HepG2 (cell line): ENCODE data around the gene CACNA1G. TPM values are rescaled to one million over a fixed set of nuclear protein-coding genes. Genes with fewer than 3 reads are reported as not detected.
A peak's percentile ranks its signal among the peaks of the same experiment; 100 is the strongest.

ENCODE experiments used
- DMAP1 ChIP-seq: IDR thresholded peaks from 2 replicates; pipeline ENCODE4 v1.6.1; 2016
- KAT8 ChIP-seq: IDR thresholded peaks from 2 replicates; pipeline ENCODE4 v1.6.1; 2016; ENCODE audit warnings: missing genetic modification reagents, missing compliant biosample characterization
- MAF1 ChIP-seq: sonication (generic); formaldehyde crosslinking; IDR thresholded peaks from 2 replicates; pipeline ENCODE4 v1.5.0; 2020; ENCODE audit warnings: missing genetic modification reagents, borderline replicate concordance
- MAFF ChIP-seq: IDR thresholded peaks from 2 replicates; pipeline ENCODE4 v1.6.1; 2011; ENCODE audit warnings: low read depth, low read length, improper control_type of control experiment
- MAFK ChIP-seq, 2 experiments: IDR thresholded peaks in 1 of 2; conservative IDR thresholded peaks in 1 of 2; 2 replicates each; pipeline ENCODE4 v1.6.1; 2011; ENCODE audit warnings: improper control_type of control experiment in 2 of 2, low read length in 2 of 2
- MTA1 ChIP-seq: sonication (generic); formaldehyde crosslinking; IDR thresholded peaks from 2 replicates; pipeline ENCODE4 v1.4.0; 2020; ENCODE audit warnings: missing genetic modification reagents, mild to moderate bottlenecking, borderline replicate concordance
- MYC ChIP-seq: sonication (generic); formaldehyde crosslinking; IDR thresholded peaks from 2 replicates; pipeline ENCODE4 v1.9.0; 2021; ENCODE audit warnings: missing genetic modification reagents, borderline replicate concordance
- PBX2 ChIP-seq: IDR thresholded peaks from 2 replicates; pipeline ENCODE4 v1.6.1; 2016; ENCODE audit warnings: control low read depth
- POLR2A ChIP-seq, 2 experiments: IDR thresholded peaks; 2 replicates each; pipeline ENCODE4 v1.6.1; 2011; ENCODE audit warnings: low read depth in 2 of 2, low read length in 2 of 2, mild to moderate bottlenecking in 1 of 2, moderate library complexity in 1 of 2; ENCODE audit not compliant: insufficient read depth in 1 of 2
- PREB ChIP-seq: sonication (generic); formaldehyde crosslinking; IDR thresholded peaks from 2 replicates; pipeline ENCODE4 v1.4.0; 2020; ENCODE audit warnings: missing genetic modification reagents
- PTBP1 ChIP-seq: fragments of 200-400 bp; formaldehyde crosslinking; IDR thresholded peaks from 2 replicates; pipeline ENCODE4 v1.6.1; 2018; ENCODE audit warnings: low read length, low read depth; ENCODE audit not compliant: poor library complexity, severe bottlenecking
- SAFB2 ChIP-seq: sonication (generic); formaldehyde crosslinking; IDR thresholded peaks from 2 replicates; pipeline ENCODE4 v1.5.1; 2020; ENCODE audit warnings: missing genetic modification reagents, low read depth, mild to moderate bottlenecking, borderline replicate concordance
- TEAD3 ChIP-seq: optimal IDR thresholded peaks from 2 replicates; pipeline ENCODE3; 2016; ENCODE audit warnings: borderline replicate concordance
- ZFP37 ChIP-seq: sonication (generic); formaldehyde crosslinking; IDR thresholded peaks from 2 replicates; pipeline ENCODE4 v1.4.0; 2020; ENCODE audit warnings: missing genetic modification reagents, borderline replicate concordance
- ZFP90 ChIP-seq: sonication (generic); formaldehyde crosslinking; IDR thresholded peaks from 2 replicates; pipeline ENCODE4 v1.8.0; 2022; ENCODE audit warnings: missing genetic modification reagents, mild to moderate bottlenecking, inconsistent platforms, borderline replicate concordance
- ZFP91 ChIP-seq: sonication (generic); formaldehyde crosslinking; IDR thresholded peaks from 2 replicates; pipeline ENCODE4 v1.9.0; 2022; ENCODE audit warnings: missing genetic modification reagents, mild to moderate bottlenecking, borderline replicate concordance
- ZFX ChIP-seq: sonication (generic); formaldehyde crosslinking; IDR thresholded peaks from 2 replicates; pipeline ENCODE4 v1.4.0; 2020; ENCODE audit warnings: mild to moderate bottlenecking, low read depth, missing genetic modification reagents, moderate library complexity
- ZFY ChIP-seq: sonication (generic); formaldehyde crosslinking; IDR thresholded peaks from 2 replicates; pipeline ENCODE4 v1.4.0; 2020; ENCODE audit warnings: missing genetic modification reagents
- ZKSCAN8 ChIP-seq: IDR thresholded peaks from 2 replicates; pipeline ENCODE4 v1.6.1; 2016; ENCODE audit warnings: borderline replicate concordance, missing genetic modification reagents, missing compliant biosample characterization
- ZNF232 ChIP-seq: sonication (generic); formaldehyde crosslinking; IDR thresholded peaks from 2 replicates; pipeline ENCODE4 v1.4.0; 2020; ENCODE audit warnings: missing genetic modification reagents, borderline replicate concordance
- ZNF264 ChIP-seq: sonication (generic); formaldehyde crosslinking; IDR thresholded peaks from 2 replicates; pipeline ENCODE4 v1.4.0; 2020; ENCODE audit warnings: missing genetic modification reagents
- ZNF383 ChIP-seq: sonication (generic); formaldehyde crosslinking; IDR thresholded peaks from 2 replicates; pipeline ENCODE4 v1.4.0; 2020; ENCODE audit warnings: missing genetic modification reagents, mild to moderate bottlenecking, borderline replicate concordance
- ZNF468 ChIP-seq: sonication (generic); formaldehyde crosslinking; IDR thresholded peaks from 2 replicates; pipeline ENCODE4 v1.8.0; 2022; ENCODE audit warnings: mild to moderate bottlenecking, moderate library complexity, missing genetic modification reagents
- ZNF740 ChIP-seq: sonication (generic); formaldehyde crosslinking; IDR thresholded peaks from 2 replicates; pipeline ENCODE4 v1.4.0; 2020; ENCODE audit warnings: missing genetic modification reagents
- ZNF883 ChIP-seq: sonication (generic); formaldehyde crosslinking; IDR thresholded peaks from 2 replicates; pipeline ENCODE4 v1.5.1; 2020; ENCODE audit warnings: mild to moderate bottlenecking, missing genetic modification reagents; ENCODE audit errors: not compliant biosample characterization
- polyA plus RNA-seq, 8 experiments: library from polyadenylated mRNA; depleted of rRNA in 3 of 8; stranded (reverse) in 7 of 8; unstranded in 1 of 8; fragments of >200 nt; fragmentation: Illumina TruSeq in 4 of 8; extraction: Trizol in 4 of 8; gene quantifications; 2 replicates each; pipeline versions ENCODE4 v1.2.1 to v1.2.3, GENCODE V29; 2011 to 2016; ENCODE audit warnings: low read depth in 4 of 8, missing spikeins in 1 of 8, mixed read lengths in 1 of 8; ENCODE audit not compliant: insufficient read depth in 1 of 8
- total RNA-seq, 5 experiments: library from RNA; depleted of rRNA; stranded (reverse); fragments of >200 nt; fragmentation: Illumina TruSeq; extraction: Trizol; gene quantifications; 2 replicates each; pipeline ENCODE4 v1.2.3, GENCODE V29; 2016; ENCODE audit warnings: low read depth in 1 of 5

CACNA1G gene
- total and polyA plus RNA-seq, 2 of the 13 experiments (the other 11 are each of a cell fraction or from before 2014, with no cell fraction given) = 0.02 TPM; not detected in 1

- TF ChIP-seq ZFP91 (CRISPR knock-in tag) (peak; percentile 84; the same call in 1 of the 2 replicates), ZNF883 (CRISPR knock-in tag) (peak; percentile 48), MAF1 (CRISPR knock-in tag) (0 out of 2 replicates have a peak, but pooled peaks have one; percentile 22), ZNF468 (no peak; the same call in 1 of the 2 replicates), ZFP90 (CRISPR knock-in tag) (0 out of 2 replicates have a peak, but pooled peaks have one; percentile 16), ZKSCAN8 (CRISPR knock-in tag) (no peak), SAFB2 (CRISPR knock-in tag) (peak; percentile 54; the same call in 1 of the 2 replicates), DMAP1 (peak; percentile 35; the same call in 1 of the 2 replicates), TEAD3 (CRISPR knock-in tag) (peak; percentile 49), ZFP37 (no peak), PTBP1 (peak; percentile 61), PREB (0 out of 2 replicates have a peak, but pooled peaks have one; percentile 65), MTA1 (CRISPR knock-in tag) (no peak), PBX2 (0 out of 2 replicates have a peak, but pooled peaks have one; percentile 16), ZNF264 (CRISPR knock-in tag) (0 out of 2 replicates have a peak, but pooled peaks have one; percentile 40), ZNF232 (CRISPR knock-in tag) (peak; percentile 55; the same call in 1 of the 2 replicates), ZNF383 (0 out of 2 replicates have a peak, but pooled peaks have one; percentile 7), ZFY (CRISPR knock-in tag) (peak; percentile 81), ZFX (peak; percentile 83), MAFK (conservative IDR thresholded peaks at IDR 0.05 in 1 of 2, IDR thresholded peaks at IDR 0.05 in 1 of 2; ENCODE audit: low read length in 2 of 2) (peak; percentile 23 to 28; a peak in 2 of 4 replicates), POLR2A (IDR thresholded peaks at IDR 0.05; ENCODE audit: insufficient read depth in 1 of 2, low read depth in 2 of 2, low read length in 2 of 2) (peak; percentile 37 to 67; a peak in 2 of 4 replicates), MYC (peak; percentile 43; the same call in 1 of the 2 replicates), ZNF740 (CRISPR knock-in tag) (no peak), MAFF (peak; percentile 36; the same call in 1 of the 2 replicates), KAT8 (peak; percentile 58)
Observed at GRCh38 chr17:50538549-50539410, 21.7 kb upstream of the CACNA1G start (continued).
